AG10803 (cell line): ENCODE results near the gene OLIG1.

Experiments used
- DNase-seq: peaks from one replicate; pipeline ENCODE4 v3.0.0; 2010; ENCODE audit warnings: low read depth
- H3K4me3 ChIP-seq: 2 replicates; pipeline ENCODE4 v1.5.1; 2011; ENCODE audit warnings: mild to moderate bottlenecking, low read length, control low read depth
- TF ChIP-seq, protein P1 (sequence below): conservative IDR thresholded peaks from 2 replicates; pipeline ENCODE4 v1.5.1; 2011; ENCODE audit warnings: mild to moderate bottlenecking, low read length, control low read depth, inconsistent platforms

The OLIG1 gene

GRCh38 chr21:33061233-33061632, 8.7 kb upstream of the OLIG1 start:
- no peak for DNase-seq

DNA sequence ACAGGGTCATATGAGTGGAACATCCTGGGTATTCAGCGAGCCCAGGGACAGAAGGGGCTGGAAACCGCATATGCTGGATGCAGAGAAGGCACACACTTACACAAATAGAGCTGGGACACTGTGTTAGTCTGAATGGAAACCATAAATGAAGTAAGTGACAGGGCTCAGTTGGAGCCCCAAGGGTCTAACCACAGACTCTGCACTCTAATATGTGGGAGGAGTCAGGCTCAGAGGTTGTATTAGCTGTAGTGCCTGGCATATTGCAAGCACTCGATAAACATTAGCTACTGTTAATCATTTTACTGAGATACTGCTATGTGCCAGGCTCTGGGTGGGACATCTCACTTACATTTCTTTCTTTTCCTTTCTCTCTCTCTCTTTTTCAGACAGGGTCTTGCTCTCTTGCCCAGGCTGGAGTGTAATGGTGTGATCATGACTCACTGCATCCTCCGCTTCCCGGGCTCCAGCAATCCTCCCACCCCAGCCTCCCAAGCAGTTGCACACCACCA, 6.5 kb upstream of the OLIG1 start:
- no peak for DNase-seq
- TF ChIP-seq, protein P1, sequence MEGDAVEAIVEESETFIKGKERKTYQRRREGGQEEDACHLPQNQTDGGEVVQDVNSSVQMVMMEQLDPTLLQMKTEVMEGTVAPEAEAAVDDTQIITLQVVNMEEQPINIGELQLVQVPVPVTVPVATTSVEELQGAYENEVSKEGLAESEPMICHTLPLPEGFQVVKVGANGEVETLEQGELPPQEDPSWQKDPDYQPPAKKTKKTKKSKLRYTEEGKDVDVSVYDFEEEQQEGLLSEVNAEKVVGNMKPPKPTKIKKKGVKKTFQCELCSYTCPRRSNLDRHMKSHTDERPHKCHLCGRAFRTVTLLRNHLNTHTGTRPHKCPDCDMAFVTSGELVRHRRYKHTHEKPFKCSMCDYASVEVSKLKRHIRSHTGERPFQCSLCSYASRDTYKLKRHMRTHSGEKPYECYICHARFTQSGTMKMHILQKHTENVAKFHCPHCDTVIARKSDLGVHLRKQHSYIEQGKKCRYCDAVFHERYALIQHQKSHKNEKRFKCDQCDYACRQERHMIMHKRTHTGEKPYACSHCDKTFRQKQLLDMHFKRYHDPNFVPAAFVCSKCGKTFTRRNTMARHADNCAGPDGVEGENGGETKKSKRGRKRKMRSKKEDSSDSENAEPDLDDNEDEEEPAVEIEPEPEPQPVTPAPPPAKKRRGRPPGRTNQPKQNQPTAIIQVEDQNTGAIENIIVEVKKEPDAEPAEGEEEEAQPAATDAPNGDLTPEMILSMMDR, result no peak
- no peak overlapping the region for H3K4me3 ChIP-seq

More at GRCh38 chr21:33061233-33061632, 8.7 kb upstream of the OLIG1 start:
- H3K4me3 ChIP-seq, result no peak overlapping the region
- TF ChIP-seq, protein P1, result no peak

- no peak for DNase-seq
- H3K4me3 ChIP-seq, result no peak overlapping the region
- TF ChIP-seq, protein P1, result no peak
Measured at GRCh38 chr21:33063907-33064622, 5.9 kb upstream of the OLIG1 start.

DNA sequence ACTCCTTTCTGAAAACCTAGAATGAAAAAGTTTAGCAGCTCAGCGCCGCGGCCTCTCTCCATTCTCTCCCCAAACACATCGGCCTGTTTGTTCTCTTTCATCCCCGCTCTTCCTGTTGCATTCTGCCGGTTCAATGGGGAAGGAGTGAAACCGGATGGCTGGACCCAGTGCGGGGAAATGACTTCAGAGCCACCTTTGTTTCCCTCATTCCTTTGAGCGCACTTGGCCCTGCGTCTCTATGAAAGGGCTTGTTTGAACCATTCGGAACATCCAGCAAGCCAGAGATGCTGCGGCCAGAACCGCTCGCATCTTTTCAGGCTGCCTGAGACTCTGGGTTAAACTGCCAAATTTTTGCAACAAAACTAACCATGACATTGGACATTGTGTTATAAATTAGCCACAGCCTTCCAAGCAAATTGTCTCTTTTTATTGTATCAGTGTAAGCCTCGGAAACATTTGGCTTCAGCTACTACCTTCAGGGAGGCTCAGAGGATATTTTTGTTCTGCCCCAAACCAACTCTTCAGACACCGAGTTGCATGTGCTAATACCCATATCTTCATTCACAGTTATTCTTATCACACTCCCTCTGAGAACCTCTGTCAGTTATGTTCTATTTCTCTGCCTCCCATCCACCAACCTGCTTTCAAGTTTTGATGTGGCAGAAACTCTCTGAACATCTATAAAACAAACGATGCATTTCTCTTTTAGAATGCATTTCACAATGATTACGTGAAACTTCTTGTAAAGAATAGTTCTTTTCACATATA, 5.1 kb upstream of the OLIG1 start:
- H3K4me3 ChIP-seq, result no peak overlapping the region

GRCh38 chr21:33067043-33067442, 2.9 kb upstream of the OLIG1 start:
- DNase-seq, result no peak
- TF ChIP-seq, protein P1, result no peak
- no peak overlapping the region for H3K4me3 ChIP-seq

More for the DNA sequence above, 5.1 kb upstream of the OLIG1 start:
- TF ChIP-seq, protein P1, result no peak
- no peak for DNase-seq

DNA sequence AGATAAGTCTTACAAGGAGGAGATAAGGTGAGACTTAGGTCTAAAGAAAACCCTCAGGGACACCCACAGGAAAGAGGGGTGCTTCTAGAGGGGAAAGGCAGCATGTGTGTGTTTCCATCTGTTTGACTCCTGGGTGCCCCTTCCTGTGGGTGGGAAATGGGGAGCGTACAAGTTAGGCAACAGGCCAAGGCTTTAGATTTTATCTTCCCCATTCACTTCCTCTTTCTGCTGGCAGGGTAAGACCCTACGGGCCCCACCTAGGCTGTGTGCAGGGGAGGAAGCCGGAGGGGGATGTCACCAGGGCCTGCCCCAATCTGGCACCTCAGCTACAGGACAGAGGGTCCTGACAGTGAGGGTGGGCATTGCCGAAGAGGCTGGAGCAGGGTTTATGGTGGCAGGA, 2.5 kb upstream of the OLIG1 start:
- H3K4me3 ChIP-seq, result no peak overlapping the region
- TF ChIP-seq, protein P1, result no peak
- no peak for DNase-seq

DNA sequence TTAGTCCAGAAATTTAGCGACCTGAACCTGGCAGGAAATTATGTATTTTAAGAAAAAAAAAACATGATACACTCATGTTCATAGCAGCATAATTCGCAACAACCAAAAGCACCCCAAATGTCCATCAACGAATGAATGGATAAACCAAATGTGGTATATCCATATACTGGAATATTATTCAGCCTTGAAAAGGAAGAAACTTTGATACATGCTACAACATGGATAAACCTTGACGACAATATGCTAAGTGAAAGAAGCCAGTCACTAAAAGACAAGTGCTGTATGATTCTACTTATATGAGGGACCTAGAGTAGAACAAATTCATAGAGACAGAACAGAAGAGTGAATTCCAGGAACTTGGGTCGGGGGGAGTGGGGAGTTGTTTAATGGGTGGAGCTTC, 698 bp upstream of the OLIG1 start:
- TF ChIP-seq, protein P1, result no peak
- DNase-seq, result no peak
- H3K4me3 ChIP-seq, result no peak overlapping the region
